HEK293T (cell line): Measurements from ENCODE around the gene LNX2.

Experiments
- CTCF ChIA-PET: fragments of 350-600 bp; formaldehyde crosslinking; extraction: SDS; loops from one replicate; lab custom pipeline; 2021; ENCODE audit warnings: antibody characterized with exemption, inconsistent platforms; lab: Yijun Ruan, JAX
- POLR2A ChIA-PET: fragments of 350-600 bp; formaldehyde crosslinking; extraction: SDS; loops from one replicate; lab custom pipeline; 2020; ENCODE audit warnings: antibody characterized with exemption, inconsistent platforms; lab: Yijun Ruan, JAX
- DNase-seq: peaks from one replicate; pipeline ENCODE4 v3.0.0; 2012; ENCODE audit warnings: mixed read lengths; ENCODE audit errors: extremely low spot score
- ARNT ChIP-seq: fragments of 450-650 bp; IDR thresholded peaks from 2 replicates; pipeline ENCODE4 v1.6.1; 2017; ENCODE audit warnings: mild to moderate bottlenecking
- BHLHE40 ChIP-seq: fragments of 450-650 bp; IDR thresholded peaks from 2 replicates; pipeline ENCODE4 v1.6.1; 2016; ENCODE audit warnings: mild to moderate bottlenecking, moderate library complexity, borderline replicate concordance
- CTBP1 ChIP-seq: fragments of 450-650 bp; IDR thresholded peaks from 2 replicates; pipeline ENCODE4 v1.6.1; 2016; ENCODE audit warnings: borderline replicate concordance
- ELF4 ChIP-seq: fragments of 450-650 bp; IDR thresholded peaks from 2 replicates; pipeline ENCODE4 v1.6.1; 2017; ENCODE audit warnings: antibody characterized with exemption
- FOXA1 ChIP-seq: fragments of 450-650 bp; IDR thresholded peaks from 2 replicates; pipeline ENCODE4 v1.6.1; 2016; ENCODE audit warnings: mild to moderate bottlenecking
- FOXK2 ChIP-seq: fragments of 450-650 bp; IDR thresholded peaks from 2 replicates; pipeline ENCODE4 v1.6.1; 2016; ENCODE audit warnings: mild to moderate bottlenecking
- FOXM1 ChIP-seq: fragments of 450-650 bp; IDR thresholded peaks from 2 replicates; pipeline ENCODE4 v1.6.1; 2017; ENCODE audit warnings: mild to moderate bottlenecking, borderline replicate concordance
- HDGF ChIP-seq: fragments of 450-650 bp; IDR thresholded peaks from 2 replicates; pipeline ENCODE4 v1.6.1; 2017; ENCODE audit warnings: antibody characterized with exemption, borderline replicate concordance
- L3MBTL2 ChIP-seq: fragments of 450-650 bp; conservative IDR thresholded peaks from 2 replicates; pipeline ENCODE4 v1.6.1; 2016; ENCODE audit warnings: mild to moderate bottlenecking
- LEF1 ChIP-seq: fragments of 450-650 bp; IDR thresholded peaks from 2 replicates; pipeline ENCODE4 v1.6.1; 2017; ENCODE audit warnings: mild to moderate bottlenecking, borderline replicate concordance
- NFRKB ChIP-seq: fragments of 450-650 bp; IDR thresholded peaks from 2 replicates; pipeline ENCODE4 v1.6.1; 2016; ENCODE audit warnings: mild to moderate bottlenecking, moderate library complexity
- SP1 ChIP-seq: fragments of 450-650 bp; IDR thresholded peaks from 2 replicates; pipeline ENCODE4 v1.6.1; 2017
- SUZ12 ChIP-seq: fragments of 450-650 bp; IDR thresholded peaks from 2 replicates; pipeline ENCODE4 v1.6.1; 2016; ENCODE audit warnings: mild to moderate bottlenecking
- TARDBP ChIP-seq: fragments of 450-650 bp; IDR thresholded peaks from 2 replicates; pipeline ENCODE4 v1.6.1; 2016
- ZNF384 ChIP-seq: fragments of 450-650 bp; IDR thresholded peaks from 2 replicates; pipeline ENCODE4 v1.6.1; 2016
- TF ChIP-seq, protein P1 (sequence below): fragments of 450-650 bp; IDR thresholded peaks from 2 replicates; pipeline ENCODE4 v1.6.1; 2016

LNX2 gene

DNA sequence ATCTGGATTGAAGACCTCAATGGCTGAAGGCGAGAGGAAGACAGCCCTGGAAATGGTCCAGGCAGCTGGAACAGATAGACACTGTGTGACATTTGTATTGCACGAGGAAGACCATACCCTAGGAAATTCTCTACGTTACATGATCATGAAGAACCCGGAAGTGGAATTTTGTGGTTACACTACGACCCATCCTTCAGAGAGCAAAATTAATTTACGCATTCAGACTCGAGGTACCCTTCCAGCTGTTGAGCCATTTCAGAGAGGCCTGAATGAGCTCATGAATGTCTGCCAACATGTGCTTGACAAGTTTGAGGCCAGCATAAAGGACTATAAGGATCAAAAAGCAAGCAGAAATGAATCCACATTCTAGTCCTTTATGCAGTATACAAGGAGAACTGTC is 2.6 kb upstream of the LNX2 start:
- ChIA-PET CTCF (no interaction called here), POLR2A (no interaction called here)
- TF ChIP-seq FOXM1 = no peak
- TF ChIP-seq, protein P1, sequence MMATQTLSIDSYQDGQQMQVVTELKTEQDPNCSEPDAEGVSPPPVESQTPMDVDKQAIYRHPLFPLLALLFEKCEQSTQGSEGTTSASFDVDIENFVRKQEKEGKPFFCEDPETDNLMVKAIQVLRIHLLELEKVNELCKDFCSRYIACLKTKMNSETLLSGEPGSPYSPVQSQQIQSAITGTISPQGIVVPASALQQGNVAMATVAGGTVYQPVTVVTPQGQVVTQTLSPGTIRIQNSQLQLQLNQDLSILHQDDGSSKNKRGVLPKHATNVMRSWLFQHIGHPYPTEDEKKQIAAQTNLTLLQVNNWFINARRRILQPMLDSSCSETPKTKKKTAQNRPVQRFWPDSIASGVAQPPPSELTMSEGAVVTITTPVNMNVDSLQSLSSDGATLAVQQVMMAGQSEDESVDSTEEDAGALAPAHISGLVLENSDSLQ = no peak
- TF ChIP-seq NFRKB = no peak
- TF ChIP-seq ZNF384 = no peak
- TF ChIP-seq BHLHE40 = no peak
- TF ChIP-seq ELF4 = no peak
- TF ChIP-seq FOXA1 = no peak
- no peak for TF ChIP-seq L3MBTL2
- no peak for TF ChIP-seq HDGF
- TF ChIP-seq FOXK2 = no peak
- TF ChIP-seq TARDBP = no peak
- no peak for TF ChIP-seq SUZ12
- TF ChIP-seq SP1 = no peak
- TF ChIP-seq LEF1 = no peak
- TF ChIP-seq CTBP1 = no peak
- no peak for DNase-seq

DNA sequence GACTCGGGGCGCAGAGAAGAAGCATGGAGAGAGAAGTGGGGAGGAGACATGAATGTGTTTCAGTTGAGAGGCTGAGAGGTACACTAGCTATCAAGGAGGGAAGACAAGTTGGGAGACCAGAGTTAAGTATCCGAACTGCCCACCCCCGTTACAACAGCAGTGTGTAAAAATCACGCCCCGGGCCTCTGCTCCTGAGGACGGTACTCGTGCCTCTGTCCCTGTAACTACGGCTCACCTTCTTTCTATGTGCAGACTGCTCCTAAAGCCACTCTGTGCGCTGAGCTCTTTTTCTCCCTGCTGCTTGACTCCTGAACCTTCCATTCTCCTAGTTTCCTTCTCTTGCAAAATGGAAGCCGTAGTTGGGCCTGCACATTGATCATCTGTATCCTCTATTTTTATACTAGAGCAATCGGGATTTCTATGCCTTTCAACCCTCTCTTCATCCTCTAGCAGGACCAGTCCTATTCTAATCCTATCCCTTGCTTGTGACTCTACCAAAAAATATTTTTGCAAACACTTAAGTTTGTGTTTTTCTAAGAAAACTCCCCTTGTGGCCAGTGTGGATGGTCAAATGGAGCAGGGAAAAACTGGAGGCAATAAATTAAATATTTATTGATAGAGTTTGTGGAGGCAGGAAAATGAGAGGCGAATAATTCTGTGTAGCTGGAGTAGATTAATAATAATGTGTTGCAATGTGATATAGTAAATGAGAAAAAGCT is 1.9 kb upstream of the LNX2 start:
- no peak for DNase-seq
- TF ChIP-seq ZNF384 = no peak
- no peak for TF ChIP-seq ELF4
- TF ChIP-seq SP1 = no peak
- TF ChIP-seq, protein P1 = no peak
- TF ChIP-seq FOXK2 = no peak
- TF ChIP-seq CTBP1 = no peak
- TF ChIP-seq L3MBTL2 = no peak; the same call in 1 of the 2 replicates
- TF ChIP-seq FOXM1 = no peak
- TF ChIP-seq TARDBP = no peak
- TF ChIP-seq SUZ12 = no peak
- TF ChIP-seq NFRKB = no peak
- no peak for TF ChIP-seq HDGF
- TF ChIP-seq ARNT = no peak
- TF ChIP-seq FOXA1 = no peak
- no peak for TF ChIP-seq BHLHE40
- no peak for TF ChIP-seq LEF1
- POLR2A ChIA-PET = no interaction called here
- CTCF ChIA-PET = interaction anchor here (0.7 kb wide), 1 partner anchor 9 kb away, joined by 3 read pairs; no protein-coding TSS in a partner anchor

DNA sequence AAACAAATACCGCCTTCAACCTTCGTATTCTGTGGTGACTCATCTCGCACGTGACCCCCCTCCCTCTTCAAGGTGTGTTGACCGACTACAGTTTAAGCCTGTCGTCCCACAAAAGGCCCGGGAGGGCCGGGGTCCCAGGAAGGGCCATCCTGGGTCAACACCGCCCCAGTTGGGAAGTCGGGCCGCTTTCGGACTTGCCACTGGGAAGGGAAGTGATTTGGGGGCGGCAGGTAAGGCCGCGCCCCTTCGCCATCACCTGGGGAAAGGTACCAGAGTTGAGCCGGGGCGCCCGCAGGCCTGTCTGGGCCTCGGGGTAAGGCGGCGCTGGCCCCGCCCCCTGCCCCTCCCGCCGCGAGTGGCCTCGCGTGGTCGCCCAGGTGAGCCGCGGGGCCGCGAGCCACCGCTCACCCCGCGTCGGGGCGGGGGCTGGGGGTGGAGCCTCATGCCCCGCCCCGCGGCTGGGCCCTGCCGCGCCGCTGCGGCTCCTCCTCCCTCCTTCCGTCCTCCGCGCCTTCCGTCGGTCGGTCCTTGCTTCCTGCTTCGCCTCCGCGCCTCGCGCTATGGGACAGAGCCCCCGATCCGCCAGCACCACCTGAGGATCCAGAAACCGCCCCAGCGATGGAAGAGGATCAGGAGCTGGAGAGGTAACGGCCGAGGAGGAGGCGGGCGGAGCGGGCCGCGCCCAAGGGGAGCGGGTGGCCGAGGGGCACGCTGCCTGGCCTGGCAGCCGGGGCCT is 1.2 kb upstream of the LNX2 start, which contains the start of gene POLR1D:
Gene POLR1D (plus strand): TSS at position 527 of the 736 bp plus-strand sequence. CDS start 92 bp downstream, at position 619.
- DNase-seq = peak; percentile 86
- CTCF ChIA-PET = interaction anchor here (0.7 kb wide), 1 partner anchor 10 kb away, joined by 3 read pairs; no protein-coding TSS in a partner anchor

DNA sequence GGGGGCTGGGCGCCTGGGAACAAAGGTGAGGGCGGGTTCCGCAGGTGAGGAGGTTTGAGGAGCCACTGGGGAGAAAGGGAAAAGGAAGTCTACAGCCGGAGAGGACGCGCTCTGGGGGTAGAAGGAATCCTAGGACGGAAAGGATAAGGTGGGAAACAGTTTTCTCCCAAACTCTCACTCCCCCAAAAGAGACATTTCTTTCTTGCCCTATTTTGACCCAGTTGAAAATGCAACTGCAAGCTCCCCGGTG is 712 bp upstream of the LNX2 start:
- POLR2A ChIA-PET = interaction anchor here (0.6 to 2.2 kb wide), 18 partner anchors 8 to 295 kb away, joined by 3 to 13 read pairs (median 4); no protein-coding TSS in a partner anchor
- no peak for TF ChIP-seq LEF1
- TF ChIP-seq L3MBTL2 = peak; percentile 39; the same call in 1 of the 2 replicates
- no peak for DNase-seq
- CTCF ChIA-PET = no interaction called here

More for the DNA sequence above, 1.2 kb upstream of the LNX2 start, which contains the start of gene POLR1D:
- no peak for TF ChIP-seq FOXA1
- no peak; the same call in 1 of the 2 replicates for TF ChIP-seq BHLHE40
- TF ChIP-seq HDGF = no peak
- TF ChIP-seq FOXK2 = no peak
- TF ChIP-seq ZNF384 = no peak
- TF ChIP-seq NFRKB = no peak
- TF ChIP-seq CTBP1 = 0 out of 2 replicates have a peak, but pooled peaks have one; percentile 32
- no peak for TF ChIP-seq ARNT
- POLR2A ChIA-PET = interaction anchor here (0.6 to 2.2 kb wide), 12 partner anchors 9 to 295 kb away, joined by 3 to 13 read pairs (median 4); no protein-coding TSS in a partner anchor

DNA sequence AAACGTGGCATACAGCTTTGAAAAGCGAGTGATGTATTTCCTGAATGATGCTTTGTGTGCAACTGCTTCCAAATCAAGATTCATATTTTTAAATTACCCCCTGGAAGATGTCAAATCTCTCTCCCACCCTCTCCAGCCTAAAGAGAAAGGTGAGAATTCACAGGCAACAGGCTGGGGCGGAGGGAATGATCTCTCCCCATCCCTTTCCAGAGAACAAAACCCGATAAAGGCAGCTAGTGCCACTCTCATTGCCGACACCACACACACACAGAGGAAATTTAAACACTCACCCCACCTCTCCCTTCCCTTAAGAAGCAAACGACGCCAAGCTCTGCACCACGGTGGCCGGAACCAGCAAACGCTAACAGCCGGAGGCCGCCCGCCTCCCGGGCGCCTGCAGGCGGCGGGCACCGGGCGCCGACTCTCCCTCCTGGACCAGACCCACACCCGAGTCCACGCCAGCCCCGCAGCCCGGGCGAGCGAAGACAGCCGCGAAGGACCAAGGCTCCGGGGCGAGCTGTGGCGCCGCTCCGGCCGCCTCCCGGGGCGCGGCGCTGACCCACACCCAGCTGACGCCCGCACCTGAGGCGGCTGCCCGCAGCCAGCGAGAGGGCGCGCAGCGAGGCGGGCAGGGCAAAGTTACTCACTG is 477 bp downstream of the LNX2 start:
- ChIA-PET POLR2A (interaction anchor here (0.5 to 2.2 kb wide), 15 partner anchors 8 to 238 kb away, joined by 3 to 13 read pairs (median 4); no protein-coding TSS in a partner anchor), CTCF (interaction anchor here (1.1 kb wide), 1 partner anchor 72 kb away, joined by 3 read pairs; no protein-coding TSS in a partner anchor)
- no peak for TF ChIP-seq HDGF
- no peak for TF ChIP-seq BHLHE40
- no peak for TF ChIP-seq LEF1
- TF ChIP-seq TARDBP = no peak
- TF ChIP-seq, protein P1 = no peak
- no peak for TF ChIP-seq NFRKB
- no peak for TF ChIP-seq CTBP1
- TF ChIP-seq SUZ12 = no peak
- no peak for TF ChIP-seq ZNF384
- TF ChIP-seq FOXK2 = no peak
- no peak; the same call in 1 of the 2 replicates for TF ChIP-seq FOXM1
- no peak for TF ChIP-seq L3MBTL2
- no peak for TF ChIP-seq ARNT
- TF ChIP-seq FOXA1 = no peak
- no peak for TF ChIP-seq SP1
- no peak for TF ChIP-seq ELF4
- peak; percentile 46 for DNase-seq
